ENCODE data around the gene COX7A2L.

The COX7A2L gene

DNA sequence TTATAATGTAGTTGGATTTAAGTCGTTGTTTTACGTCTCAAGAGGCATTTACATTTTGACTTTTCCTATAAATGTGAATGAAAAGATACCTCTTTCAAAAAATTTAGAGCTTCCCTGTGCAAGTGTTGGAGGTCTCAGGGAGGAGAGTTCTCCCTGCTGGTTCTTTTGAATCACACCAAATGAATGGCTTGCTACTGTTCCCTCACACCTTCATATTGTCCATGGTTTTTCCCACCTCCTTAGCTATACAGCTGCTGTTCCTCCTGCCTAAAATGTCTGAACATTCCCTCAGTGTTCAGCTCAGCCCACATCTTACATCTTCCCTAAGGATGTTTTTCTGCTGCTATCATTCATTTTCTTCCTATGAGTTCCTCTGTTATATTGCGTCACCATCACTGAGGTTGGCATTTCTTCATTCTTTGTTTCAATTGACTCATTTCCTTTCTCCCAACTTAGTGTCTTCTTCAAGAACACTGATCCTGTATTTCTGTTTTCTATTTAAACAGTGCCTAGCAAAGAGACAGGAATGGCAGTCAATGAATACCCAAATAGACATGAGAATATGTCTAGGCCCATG is 46.0 kb downstream of the COX7A2L start:
- DNase-seq: no peak

- no peak for DNase-seq
Observed at GRCh38 chr2:42312106-42312505, 48.9 kb downstream of the COX7A2L start.

GRCh38 chr2:42310007-42310515 is 51.0 kb downstream of the COX7A2L start:
- DNase-seq: no peak

GRCh38 chr2:42309366-42309765 is 51.7 kb downstream of the COX7A2L start:
- DNase-seq: no peak

DNA sequence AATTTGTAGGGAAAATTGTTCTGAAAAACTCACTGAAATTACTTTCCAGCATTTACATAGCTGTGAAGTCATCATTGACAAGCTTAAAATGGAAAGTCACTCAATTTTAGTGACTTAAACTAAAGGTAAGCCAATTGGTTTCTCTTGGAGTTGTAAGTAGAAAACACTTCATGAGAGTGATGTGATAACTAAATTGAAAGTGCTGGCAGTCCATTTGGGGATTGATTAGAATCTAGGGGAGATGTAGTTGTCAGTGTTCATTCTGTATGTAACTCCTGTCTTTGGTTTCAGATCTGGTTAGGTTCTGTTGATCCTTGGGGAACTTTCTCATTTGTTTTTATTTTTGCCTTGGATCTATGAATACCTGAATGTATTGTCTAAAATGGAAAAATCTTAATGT is 53.8 kb downstream of the COX7A2L start:
- DNase-seq: no peak

DNA sequence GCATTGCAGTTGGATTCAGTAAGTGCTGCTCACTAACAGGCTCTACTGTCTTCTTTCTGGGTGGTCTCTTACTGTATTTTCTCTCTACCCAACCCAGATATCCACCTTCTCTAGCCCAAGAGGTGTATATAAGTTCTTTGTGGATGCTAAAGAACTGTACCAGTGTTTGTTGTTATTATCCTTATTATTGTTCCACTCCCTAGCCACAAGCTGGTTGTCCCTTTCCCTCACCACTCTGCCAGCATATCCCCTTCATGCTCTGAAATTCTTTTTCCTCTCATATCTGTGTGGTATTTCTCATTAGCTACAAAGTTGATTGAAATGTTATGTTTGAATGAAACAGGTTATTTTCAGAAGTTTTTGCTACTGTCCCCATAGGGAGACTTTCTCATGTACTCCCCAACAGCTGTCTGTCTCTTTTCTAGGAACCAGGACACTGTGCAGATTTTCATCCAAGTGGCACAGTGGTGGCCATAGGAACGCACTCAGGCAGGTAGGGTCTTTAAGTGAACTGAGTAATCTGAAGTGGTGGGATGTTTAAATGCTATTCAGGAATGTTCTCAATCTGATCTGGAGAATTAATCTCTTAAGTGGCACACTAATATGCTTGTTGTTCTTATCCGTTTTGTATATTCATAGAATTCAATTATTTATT is 56.8 kb downstream of the COX7A2L start:
- DNase-seq: no peak

DNA sequence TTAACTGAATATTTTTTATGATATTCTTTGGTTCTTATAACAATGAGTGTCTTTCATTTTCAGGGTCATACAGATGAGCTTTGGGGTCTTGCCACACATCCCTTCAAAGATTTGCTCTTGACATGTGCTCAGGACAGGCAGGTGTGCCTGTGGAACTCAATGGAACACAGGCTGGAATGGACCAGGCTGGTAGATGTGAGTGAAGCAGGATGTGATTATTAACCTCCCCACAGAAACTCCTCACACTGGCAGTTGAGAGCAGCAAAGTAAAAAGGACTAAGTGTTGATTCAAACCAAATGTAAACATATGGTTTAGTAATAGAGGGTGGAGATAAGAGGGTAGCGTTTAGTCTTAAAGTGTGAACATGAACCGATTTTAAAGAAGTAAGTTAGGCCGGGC is 57.8 kb downstream of the COX7A2L start:
- DNase-seq: no peak

DNA sequence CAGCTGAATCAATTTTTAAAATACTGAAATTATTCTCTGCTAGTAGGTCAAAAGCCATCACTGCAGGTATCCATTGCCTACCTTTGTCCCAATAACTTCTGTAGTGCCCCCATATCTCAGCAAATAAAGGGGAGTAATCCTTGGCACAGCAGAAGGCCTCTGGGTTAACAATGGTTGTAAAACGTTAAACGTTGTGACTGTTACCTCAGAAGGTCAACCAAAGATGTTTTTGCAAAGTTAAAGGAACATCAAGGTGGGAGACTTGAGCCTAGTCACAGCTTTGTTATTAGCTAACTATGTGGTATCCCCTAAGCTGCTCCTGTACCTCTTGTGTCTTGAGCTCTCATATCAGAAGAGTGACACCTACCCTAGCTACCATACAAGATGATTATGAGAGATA is 60.5 kb downstream of the COX7A2L start:
- DNase-seq: no peak
